Heart left ventricle (tissue), 16 donors: ENCODE results near the gene LTBR. TPM values are rescaled to one million over a fixed set of nuclear protein-coding genes. Genes with fewer than 3 reads are reported as not detected.

Source experiments
- ATAC-seq, 4 donors: fragments of 200-7000 bp; cut with Tn5 transposase; one replicate each; pipeline ENCODE4 v1.9.1; 2020 to 2022; ENCODE audit warnings: moderate library complexity in 4 of 4, mild to moderate bottlenecking in 3 of 4, moderate number of reproducible peaks in 1 of 4
- DNase-seq, 5 donors: peaks; one replicate each; pipeline ENCODE4 v3.0.0-alpha.2; 2020
- H3K27ac ChIP-seq, 12 donors: fragments of 200-600 bp; sonication (generic) in 4 of 12; one replicate each; pipeline versions ENCODE4 v1.5.0 to v1.8.0; 2016 to 2022; ENCODE audit warnings: mild to moderate bottlenecking in 2 of 12
- H3K27me3 ChIP-seq, 9 donors: fragments of 200-600 bp; sonication (generic) in 2 of 9; one replicate each; pipeline versions ENCODE4 v1.5.1 to v1.8.0; 2016 to 2022; ENCODE audit warnings: mild to moderate bottlenecking in 3 of 9
- H3K36me3 ChIP-seq, 9 donors: fragments of 200-600 bp; sonication (generic) in 2 of 9; one replicate each; pipeline versions ENCODE4 v1.5.0 to v1.8.0; 2018 to 2022; ENCODE audit warnings: mild to moderate bottlenecking in 2 of 9
- H3K4me1 ChIP-seq, 12 donors: fragments of 200-600 bp; sonication (generic) in 4 of 12; one replicate each; pipeline versions ENCODE4 v1.5.0 to v1.8.0; 2016 to 2022; ENCODE audit warnings: mild to moderate bottlenecking in 3 of 12
- H3K4me3 ChIP-seq, 12 donors: fragments of 200-600 bp; sonication (generic) in 4 of 12; one replicate each; pipeline versions ENCODE4 v1.5.0 to v1.8.0; 2017 to 2022; ENCODE audit warnings: mild to moderate bottlenecking in 9 of 12, moderate library complexity in 4 of 12
- H3K9me3 ChIP-seq, 12 donors: fragments of 200-600 bp; sonication (generic) in 4 of 12; one replicate each; pipeline versions ENCODE4 v1.5.0 to v1.8.0; 2016 to 2022; ENCODE audit warnings: mild to moderate bottlenecking in 1 of 12
- POLR2A ChIP-seq, 2 donors: fragments of 450-650 bp; IDR thresholded peaks; one replicate each; pipeline ENCODE4 v1.6.1; 2017; ENCODE audit warnings: antibody characterized with exemption in 2 of 2, mild to moderate bottlenecking in 2 of 2, moderate library complexity in 2 of 2
- WGBS, 4 donors: extraction: QIAGEN DNeasy Blood & Tissue Kit in 2 of 4; methylation state at CpG; one replicate each; pipeline versions ENCODE4 v1.1.5 to v1.1.7; 2013 to 2018; 5-methylcytosine and 5-hydroxymethylcytosine counted together
- intact Hi-C, 10 donors: fragments of 100-400 bp; cut with DNase I; formaldehyde crosslinking; loops; one replicate each; pipeline versions ENCODE4 v1.11.1 to v1.14.2; 2022
- polyA plus RNA-seq, 2 donors: library from polyadenylated mRNA; stranded (reverse); fragments of 200-250 nt; gene quantifications; one replicate each; pipeline ENCODE4 v1.2.3, GENCODE V29; 2013
- total RNA-seq, 9 donors: library from RNA; depleted of rRNA in 2 of 9; stranded (reverse); fragments of >200 nt in 2 of 9; fragmentation: NEBNext Ultra II Directional in 3 of 9; extraction: Animal tissue kit (Norgen Biotek cat#: 25700) in 3 of 9; gene quantifications; one replicate each; pipeline versions ENCODE4 v1.1.0 to v1.2.4, GENCODE V29; 2016 to 2023
- TF ChIP-seq, protein P1 (sequence below), 12 donors: fragments of 200-600 bp; sonication (generic) in 4 of 12; IDR thresholded peaks; one replicate each; pipeline versions ENCODE4 v1.5.0 to v1.8.0; 2018 to 2022; ENCODE audit warnings: antibody characterized with exemption in 12 of 12, mild to moderate bottlenecking in 5 of 12
- donor health status: ischemic (EF 13 %, LVEDD 7.1; RV severe dilation, severe dysfunction).
- donor health status: healthy with polysubstance abuse.
- donor health status: DM: no; HTN: yes; CAD: no.
- donor health status: DM: no; HTN: no; CAD: no.
- donor health status: ischemic (EF 25% LVEDD 6.9; RV normal size, moderate dysfunction).
- donor health status: ischemic (EF 25% LVEDD 5.7; RV mildly dilated, moderate dysfunction).
- donor health status: healthy.
- donor health status: DM: yes; HTN: yes; CAD: no.
- donor health status: ischemic (EF 35%, LVEDD 5.7; RV mildly dilated, moderate dysfunction).
- donor health status: nonischemic (EF 11% LVEDD 7.7; RV severe dilation, severe dysfunction).
- donor health status: DM: yes; HTN: yes; CAD: no.
- donor health status: PGD.
- donor health status: ischemic (EF 29% LVEDD 5.4; RV normal size, mild dysfunction).
- donor health status: nonischemic (EF 23%, LVEDD 6.1; RV moderate dilation, normal function).

The LTBR gene
- total and polyA plus RNA-seq, 11 donors, result 16.0 to 83.4 (median 26.2) TPM

DNA sequence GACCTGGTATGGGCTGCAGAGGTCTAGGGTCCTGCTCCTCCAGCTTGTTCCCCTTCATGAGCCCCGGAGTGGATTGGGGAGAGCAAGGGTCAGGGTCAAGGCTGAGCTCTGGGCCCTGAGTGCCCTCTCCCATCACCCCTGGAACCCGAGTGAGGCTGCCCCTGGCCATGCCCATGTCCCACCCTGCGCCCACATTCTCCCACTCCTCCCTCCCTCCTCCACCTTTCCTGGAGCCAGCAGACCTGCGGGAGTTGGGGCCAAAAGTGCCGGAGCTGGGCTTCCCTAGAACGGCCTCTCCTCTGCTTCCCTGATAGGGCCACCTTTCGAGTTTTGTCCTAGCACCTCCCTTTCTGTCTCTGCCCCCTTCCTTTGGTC is 9.2 kb upstream of the LTBR start:
- Histone ChIP-seq H3K4me3 (no peak overlapping the region), H3K36me3 (no peaks in the 10 kb centered on the region), H3K4me1 (peaks cover 0 to 54% (median 22%) of the 10 kb centered on the region in 12 donors), H3K9me3 (no peaks in the 10 kb centered on the region), H3K27me3 (no peaks in the 10 kb centered on the region), H3K27ac (no peak overlapping the region)
- WGBS, 4 donors, result 70 to 85% (median 79%) methylated on average over 7 of the region's 7 CpGs
- intact Hi-C loops, result loop anchor here in 4 of 10 donors (5.0 kb wide), 3 partner anchors 37 to 47 kb away; no protein-coding TSS in a partner anchor
- TF ChIP-seq, protein P1, sequence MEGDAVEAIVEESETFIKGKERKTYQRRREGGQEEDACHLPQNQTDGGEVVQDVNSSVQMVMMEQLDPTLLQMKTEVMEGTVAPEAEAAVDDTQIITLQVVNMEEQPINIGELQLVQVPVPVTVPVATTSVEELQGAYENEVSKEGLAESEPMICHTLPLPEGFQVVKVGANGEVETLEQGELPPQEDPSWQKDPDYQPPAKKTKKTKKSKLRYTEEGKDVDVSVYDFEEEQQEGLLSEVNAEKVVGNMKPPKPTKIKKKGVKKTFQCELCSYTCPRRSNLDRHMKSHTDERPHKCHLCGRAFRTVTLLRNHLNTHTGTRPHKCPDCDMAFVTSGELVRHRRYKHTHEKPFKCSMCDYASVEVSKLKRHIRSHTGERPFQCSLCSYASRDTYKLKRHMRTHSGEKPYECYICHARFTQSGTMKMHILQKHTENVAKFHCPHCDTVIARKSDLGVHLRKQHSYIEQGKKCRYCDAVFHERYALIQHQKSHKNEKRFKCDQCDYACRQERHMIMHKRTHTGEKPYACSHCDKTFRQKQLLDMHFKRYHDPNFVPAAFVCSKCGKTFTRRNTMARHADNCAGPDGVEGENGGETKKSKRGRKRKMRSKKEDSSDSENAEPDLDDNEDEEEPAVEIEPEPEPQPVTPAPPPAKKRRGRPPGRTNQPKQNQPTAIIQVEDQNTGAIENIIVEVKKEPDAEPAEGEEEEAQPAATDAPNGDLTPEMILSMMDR (IDR thresholded peaks at IDR 0.05), result no peak
- TF ChIP-seq POLR2A (IDR thresholded peaks at IDR 0.05), result no peak
- ATAC-seq, result no peak
- no peak for DNase-seq

DNA sequence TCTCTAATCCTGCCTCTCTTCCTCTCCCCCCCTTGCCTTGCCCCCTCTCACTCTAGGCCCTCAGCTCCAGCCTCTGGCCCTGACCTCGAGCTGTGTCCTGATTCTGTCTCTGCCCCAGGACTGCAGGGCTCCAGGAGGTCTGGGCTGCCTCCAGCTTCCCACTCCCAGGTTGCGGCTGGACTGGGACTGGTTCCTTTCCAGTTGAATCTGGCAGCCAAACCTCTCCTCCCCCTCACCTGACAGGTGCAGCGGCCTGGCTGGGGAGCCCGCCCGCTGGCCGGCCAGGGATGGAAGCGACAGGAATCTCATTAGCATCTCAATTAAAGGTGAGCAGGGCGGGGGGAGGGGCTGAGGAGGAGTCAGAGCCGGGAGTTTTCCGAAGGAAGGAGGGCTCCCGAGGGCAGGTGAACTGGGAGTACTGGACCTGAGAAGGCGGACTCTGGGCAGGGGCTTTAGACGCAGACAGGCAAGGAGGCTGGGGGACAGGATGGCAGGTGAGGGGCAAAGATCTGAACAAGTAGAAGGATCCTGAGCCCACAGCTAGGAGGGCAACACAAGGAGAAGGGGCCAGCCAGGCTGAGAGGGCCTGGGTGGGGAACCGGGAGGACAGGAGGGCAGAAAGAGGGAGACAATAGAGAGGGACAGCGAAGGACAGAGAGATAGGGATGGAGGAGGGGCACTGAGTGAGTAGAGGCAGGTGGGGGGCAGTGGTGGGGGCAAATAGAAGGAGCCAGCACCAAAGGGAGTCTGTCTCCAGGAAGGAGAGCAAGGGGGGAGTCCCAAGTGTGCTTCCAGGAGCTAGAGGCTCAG is 8.5 kb upstream of the LTBR start, which contains the start of gene SCNN1A:
TSS of gene SCNN1A (minus strand) at position 295 of the 810 bp plus-strand sequence. CDS start 780 bp downstream, outside the sequence.
- Histone ChIP-seq H3K9me3 (no peaks in the 10 kb centered on the region), H3K36me3 (no peaks in the 10 kb centered on the region), H3K4me3 (no peak within 1 kb of the TSS), H3K27me3 (no peaks in the 10 kb centered on the region), H3K27ac (peak within 1 kb of the TSS in 9 of 12 donors; percentile 6 to 69 (median 47)), H3K4me1 (peaks cover 0 to 61% (median 22%) of the 10 kb centered on the region in 12 donors)
- TF ChIP-seq, protein P1 (IDR thresholded peaks at IDR 0.05), result no peak
- TF ChIP-seq POLR2A (IDR thresholded peaks at IDR 0.05), result no peak
- WGBS, 4 donors, result 90 to 97% (median 92%) methylated on average over 15 of the region's 15 CpGs
- no peak for ATAC-seq
- intact Hi-C loops, result loop anchor here in 2 of 10 donors (5.0 kb wide), 1 partner anchor 38 kb away; no protein-coding TSS in a partner anchor
- DNase-seq, result no peak

DNA sequence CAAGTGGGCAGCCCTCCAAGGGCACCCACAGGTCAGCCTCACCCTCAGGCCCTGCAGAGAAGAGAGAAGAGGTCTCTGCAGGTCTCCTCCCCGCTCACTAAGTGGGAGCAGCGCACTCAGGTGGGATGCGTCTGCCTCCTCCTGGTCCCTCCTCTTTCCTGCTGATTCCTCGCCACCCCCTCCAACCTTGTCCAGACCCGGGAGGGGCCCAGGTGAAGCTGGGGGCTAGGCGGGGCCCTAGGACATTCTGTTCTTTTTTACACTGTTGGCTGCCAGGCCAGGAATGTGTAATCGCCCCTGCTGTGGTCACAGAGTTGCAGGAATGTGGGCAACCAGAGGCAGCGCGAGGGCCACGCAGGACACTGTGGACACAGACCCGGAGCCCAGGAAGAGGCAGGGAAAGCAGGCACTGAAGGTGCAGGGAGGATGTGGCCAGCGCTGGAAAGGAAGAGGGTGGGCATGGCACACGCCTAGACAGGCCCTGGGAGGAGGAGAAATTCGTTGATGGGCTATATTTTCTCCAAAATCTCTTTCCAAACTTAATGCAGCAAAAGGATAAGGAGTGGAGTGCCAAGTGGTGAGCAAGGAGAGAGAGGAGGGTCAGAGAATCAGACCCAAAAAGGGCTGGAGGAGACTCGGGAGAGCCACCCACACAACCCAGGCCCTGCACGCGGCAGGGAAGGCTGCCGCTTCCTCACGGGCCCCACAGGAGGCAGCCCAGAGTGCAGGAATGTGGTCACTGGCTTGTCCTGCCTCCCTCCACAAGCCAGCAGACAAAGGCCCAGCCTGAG is 7.7 kb upstream of the LTBR start:
- H3K27ac ChIP-seq, result peak overlapping the region in 9 of 12 donors; percentile 6 to 69 (median 47)
- H3K4me3 ChIP-seq, result no peak overlapping the region
- ATAC-seq (peak; percentile 40 to 76 (median 74)), DNase-seq (peak in 4 of 5 donors; percentile 36 to 73 (median 64))
- no peaks in the 10 kb centered on the region for H3K27me3 ChIP-seq
- WGBS, 4 donors, result 53 to 65% (median 57%) methylated on average over 18 to 19 of the region's 19 CpGs
- TF ChIP-seq POLR2A (IDR thresholded peaks at IDR 0.05), result no peak
- TF ChIP-seq, protein P1 (IDR thresholded peaks at IDR 0.05), result peak in 9 of 12 donors; percentile 19 to 54 (median 32)
- H3K9me3 ChIP-seq, result no peaks in the 10 kb centered on the region
- H3K4me1 ChIP-seq, result peaks cover 0 to 65% (median 22%) of the 10 kb centered on the region in 12 donors
- intact Hi-C loops, result loop anchor here in 2 of 10 donors (5.0 kb wide), 1 partner anchor 39 kb away; no protein-coding TSS in a partner anchor
- no peaks in the 10 kb centered on the region for H3K36me3 ChIP-seq
